HG02973 (cell line): Measurements from ENCODE around the gene CAMSAP3.
"Not testable (repeated sequence)": the region's sequence is repeated elsewhere in the genome, so short reads cannot be mapped to it uniquely, and the experiment has no call there.

Experiments used
- ATAC-seq: cut with Tn5 transposase; IDR thresholded peaks from one replicate; pipeline ENCODE4 v1.9.1; 2021; ENCODE audit warnings: moderate library complexity; ENCODE audit not compliant: unreplicated experiment

CAMSAP3 gene

GRCh38 chr19:7570761-7571160, 24.9 kb upstream of the CAMSAP3 start:
- ATAC-seq = no peak

- no peak for ATAC-seq
These were observed 20.1 kb upstream of the CAMSAP3 start for GRCh38 chr19:7575434-7576040.

DNA sequence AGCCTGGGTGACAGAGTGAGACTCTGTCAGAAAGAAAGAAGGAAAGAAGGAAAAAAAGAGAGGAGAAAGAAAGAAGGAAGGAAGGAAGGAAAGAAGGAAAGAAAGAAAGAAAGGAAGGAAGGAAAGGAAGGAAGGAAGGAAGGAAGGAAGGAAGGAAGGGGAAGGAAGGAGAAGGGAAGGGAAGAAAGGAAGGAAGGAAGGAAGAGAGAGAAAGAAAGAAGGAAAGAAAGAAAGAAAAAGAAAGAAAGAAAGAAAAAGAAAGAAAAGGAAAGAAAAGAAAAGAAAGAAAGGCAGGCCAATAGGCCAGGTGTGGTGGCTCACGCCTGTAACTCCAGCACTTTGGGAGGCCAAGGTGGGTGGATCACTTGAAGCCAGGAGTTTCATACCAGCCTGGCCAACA, 18.2 kb upstream of the CAMSAP3 start:
- ATAC-seq = not testable (repeated sequence)

DNA sequence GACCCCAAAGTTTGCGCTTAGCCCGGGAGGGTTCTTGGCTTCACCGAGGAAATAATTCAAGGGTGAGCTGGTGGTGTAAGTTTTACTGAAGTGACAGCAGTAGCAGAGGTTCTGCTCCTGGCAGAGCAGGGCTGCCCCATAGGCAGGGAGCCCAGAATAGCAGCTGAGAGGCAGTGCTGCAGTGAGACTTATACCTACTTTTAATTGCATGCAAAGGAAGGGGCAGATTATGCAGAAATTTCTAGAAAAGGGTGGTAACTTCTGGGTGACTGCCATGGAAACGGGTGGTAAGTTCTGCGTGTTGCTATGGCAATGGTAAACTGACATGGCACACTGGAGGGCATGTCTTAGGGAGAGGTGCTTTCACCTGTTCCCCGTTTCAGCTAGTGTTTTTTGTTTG, 17.5 kb upstream of the CAMSAP3 start:
- ATAC-seq = no peak

DNA sequence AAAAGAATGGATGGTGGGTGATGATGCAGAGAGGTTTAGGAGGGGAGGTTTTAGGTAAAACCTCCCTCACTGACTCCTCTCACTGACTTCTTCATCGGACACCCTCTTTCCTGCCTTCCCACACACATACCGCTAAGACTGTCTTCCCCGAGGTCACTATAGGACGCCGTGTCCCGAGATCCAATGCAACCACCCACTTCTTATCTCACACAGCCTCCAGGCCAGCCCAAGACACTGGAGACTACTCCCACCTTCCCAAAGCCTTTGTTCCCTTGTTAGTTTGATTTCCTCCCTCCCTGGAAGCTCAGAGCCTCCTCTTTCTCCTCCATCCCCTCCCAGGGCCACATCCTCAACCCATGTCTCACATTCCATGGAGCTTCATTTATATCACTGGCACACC, 16.5 kb upstream of the CAMSAP3 start:
- no peak for ATAC-seq

- ATAC-seq = no peak
These were observed 13.2 kb upstream of the CAMSAP3 start for GRCh38 chr19:7582446-7582845.

DNA sequence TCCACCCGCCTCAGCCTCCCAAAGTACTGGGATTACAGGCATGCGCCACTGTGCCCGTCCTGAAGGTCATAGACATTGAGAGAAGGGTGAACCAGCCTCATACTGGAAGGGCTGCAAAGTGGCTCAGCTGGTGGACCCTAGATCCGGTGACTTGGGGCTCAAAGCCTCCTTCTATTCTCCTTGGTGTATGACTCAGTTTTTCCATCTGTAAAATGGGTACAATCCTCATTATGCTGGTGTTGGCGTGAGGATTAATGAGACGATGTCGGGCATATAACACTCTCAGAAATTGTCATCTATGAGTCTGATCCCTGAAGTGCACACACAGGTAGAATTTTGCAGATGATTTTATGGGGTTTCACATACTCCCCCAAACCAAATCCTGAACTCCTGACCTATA, 5.8 kb upstream of the CAMSAP3 start:
- no peak for ATAC-seq

DNA sequence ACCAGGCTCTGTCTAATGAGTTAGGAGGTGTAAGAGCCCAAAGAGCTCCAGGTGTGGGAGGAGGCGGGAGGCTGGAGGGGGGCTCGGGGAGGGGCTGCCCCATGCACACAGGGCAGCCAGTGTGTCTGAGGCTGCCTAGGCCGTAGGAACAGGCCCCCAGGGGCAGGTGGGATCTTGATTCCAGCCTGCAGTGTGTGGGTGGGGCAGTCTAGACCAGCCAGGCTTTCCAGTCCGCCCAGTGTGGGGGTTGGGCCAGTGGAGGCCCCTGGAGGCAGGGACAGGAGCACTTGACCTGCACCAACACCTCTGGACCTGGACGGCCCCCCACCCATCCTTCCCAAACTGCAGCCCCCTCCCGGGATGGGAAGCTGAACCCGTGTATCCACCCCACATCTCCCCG, 5.4 kb upstream of the CAMSAP3 start:
- ATAC-seq = no peak

DNA sequence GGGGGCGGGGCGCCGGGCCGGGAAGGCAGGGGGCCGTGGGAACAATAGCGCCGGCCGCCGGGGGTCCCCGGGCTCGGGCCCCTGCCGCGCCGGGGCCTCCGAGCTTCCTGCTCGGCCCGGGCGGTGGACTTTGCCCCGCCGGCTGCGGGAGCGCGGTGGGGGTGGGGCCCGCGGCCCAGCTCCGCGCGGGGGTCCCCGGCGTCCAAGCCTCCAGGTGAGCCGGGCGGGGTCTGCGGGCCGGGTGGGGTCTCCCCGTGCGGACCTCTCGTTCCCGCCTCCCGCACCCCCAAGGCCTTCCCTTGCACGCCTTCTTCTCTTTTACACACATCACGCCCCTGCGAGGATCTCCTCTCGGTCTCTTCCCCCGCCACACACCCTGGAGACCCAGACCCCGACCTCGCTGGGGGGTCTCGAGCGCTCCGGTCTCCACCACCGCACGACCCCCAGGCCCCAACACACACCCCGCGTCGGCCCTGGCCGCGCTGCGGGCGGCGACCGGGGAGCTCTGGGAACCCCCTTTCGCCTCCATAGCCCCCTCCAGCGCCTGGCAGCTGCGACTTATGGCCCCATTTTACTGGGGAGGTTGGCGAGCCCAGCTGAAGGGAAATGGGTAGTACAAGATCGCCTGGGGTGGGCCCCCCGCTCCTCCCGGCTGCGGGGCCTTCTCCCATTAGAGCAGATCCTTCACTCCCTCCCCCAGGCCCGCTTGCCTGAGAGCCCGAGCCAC, 711 bp downstream of the CAMSAP3 start:
- ATAC-seq = no peak

DNA sequence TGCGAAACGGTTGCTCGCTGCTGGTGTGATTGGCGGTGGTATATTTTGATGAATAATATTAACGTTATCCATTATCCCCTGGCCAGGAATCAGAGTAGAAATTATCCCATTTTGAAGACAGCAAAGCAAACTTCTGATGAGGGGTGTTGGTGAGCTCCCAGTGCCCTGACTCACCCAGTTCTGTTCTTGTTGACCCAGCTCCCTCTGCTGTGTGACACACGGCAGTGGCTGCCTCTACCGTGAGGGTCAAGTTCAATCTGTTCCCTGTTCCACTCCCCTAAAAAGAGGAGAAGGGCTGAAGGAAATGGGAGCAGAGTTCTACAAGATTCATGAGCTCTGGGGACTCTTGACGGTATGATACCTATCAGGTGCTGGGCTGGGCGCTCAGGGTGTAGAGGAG, 2.0 kb downstream of the CAMSAP3 start:
- ATAC-seq = no peak

DNA sequence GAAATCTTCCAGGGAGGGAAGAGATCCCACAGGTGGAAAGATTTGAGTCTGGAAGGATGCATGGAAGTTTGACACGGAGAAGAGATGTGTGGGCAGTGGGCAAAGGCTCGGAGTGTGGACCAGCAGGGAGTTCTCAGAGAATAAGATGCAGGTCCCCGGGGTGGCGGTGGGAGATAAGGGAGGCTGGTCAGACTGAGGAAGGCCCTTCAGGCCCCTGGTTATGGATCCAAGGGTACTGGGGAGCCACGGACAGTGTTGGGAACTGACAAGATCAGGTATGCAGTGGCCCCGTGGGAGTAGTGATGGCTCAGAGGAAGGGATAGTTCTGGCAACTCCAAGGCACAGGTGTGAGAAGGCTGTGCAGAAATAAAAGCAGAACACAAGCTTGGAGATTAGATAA, 2.5 kb downstream of the CAMSAP3 start:
- no peak for ATAC-seq

- ATAC-seq = no peak
These were observed 5.1 kb downstream of the CAMSAP3 start for GRCh38 chr19:7600721-7601120.

DNA sequence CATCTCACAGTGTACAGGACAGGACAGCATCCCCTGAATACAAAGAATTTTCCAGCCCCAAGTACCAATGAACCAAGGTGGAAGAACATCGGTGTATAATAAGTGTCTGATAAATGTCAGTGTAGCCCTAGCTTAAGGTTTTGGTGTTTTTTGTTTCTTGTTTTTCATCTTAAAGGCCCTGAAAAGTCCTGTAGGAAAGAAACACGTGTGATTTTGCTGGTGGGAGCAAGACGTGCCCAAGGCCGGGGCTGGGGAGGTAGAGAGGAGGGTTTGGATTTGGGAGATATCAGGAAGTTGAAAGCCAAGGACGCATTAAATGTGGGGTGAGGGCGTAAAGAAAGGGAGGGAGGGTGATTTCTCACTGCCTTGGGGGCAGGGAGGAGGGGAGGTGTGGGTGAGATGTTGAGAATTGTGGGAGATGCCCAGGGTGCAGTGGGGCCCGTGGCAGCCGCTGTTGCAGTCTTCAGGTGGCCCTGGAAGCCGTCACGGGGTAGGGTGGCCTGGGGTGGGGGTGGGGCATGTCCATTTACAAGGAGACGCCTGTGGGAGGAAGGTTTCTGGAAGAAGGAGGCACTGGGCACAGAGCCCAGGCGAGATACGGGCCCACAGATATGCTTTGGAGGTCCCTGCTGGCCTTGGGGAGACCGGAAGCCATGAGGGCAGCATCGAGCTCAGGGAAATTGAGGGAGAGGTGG, 6.7 kb downstream of the CAMSAP3 start:
- ATAC-seq = no peak

GRCh38 chr19:7602935-7603497, 7.4 kb downstream of the CAMSAP3 start:
- no peak for ATAC-seq

- no peak for ATAC-seq
These were observed 8.3 kb downstream of the CAMSAP3 start for GRCh38 chr19:7603919-7604318.

DNA sequence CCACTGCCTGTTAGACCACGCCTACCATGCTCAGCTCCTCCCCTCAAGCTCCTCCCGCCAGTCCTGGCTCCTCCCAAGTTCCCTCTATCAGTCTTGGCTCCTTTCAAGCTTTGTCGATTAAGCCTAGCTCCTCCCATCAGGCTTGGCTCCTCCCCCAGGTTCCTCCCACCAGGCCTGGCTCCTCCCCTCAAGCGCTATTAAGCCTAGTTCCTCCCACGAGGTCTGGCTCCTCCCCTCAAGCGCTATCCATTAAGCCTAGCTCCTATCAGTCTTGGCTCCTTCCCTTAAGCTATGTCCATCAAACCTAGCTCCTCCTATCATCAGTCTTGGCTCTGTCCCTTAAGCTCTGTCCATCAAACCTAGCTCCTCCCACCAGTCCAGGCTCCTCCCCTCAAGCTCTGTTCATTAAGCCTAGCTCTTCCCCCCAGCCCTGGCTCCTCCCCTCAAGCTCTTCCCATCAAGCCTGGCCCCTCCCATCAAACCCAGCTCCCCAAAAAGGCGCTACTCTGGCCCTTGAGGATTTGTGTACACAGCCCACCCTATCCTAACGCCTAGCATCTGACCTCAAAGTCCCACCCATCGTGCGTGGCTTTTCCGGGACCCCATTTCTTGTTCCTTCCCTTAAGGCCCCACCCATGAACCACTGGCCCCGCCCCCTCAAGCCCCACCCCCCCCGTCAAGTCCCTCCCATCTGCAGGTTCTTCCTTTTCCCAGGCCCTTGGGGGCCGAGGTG, 10.0 kb downstream of the CAMSAP3 start:
- no peak for ATAC-seq

DNA sequence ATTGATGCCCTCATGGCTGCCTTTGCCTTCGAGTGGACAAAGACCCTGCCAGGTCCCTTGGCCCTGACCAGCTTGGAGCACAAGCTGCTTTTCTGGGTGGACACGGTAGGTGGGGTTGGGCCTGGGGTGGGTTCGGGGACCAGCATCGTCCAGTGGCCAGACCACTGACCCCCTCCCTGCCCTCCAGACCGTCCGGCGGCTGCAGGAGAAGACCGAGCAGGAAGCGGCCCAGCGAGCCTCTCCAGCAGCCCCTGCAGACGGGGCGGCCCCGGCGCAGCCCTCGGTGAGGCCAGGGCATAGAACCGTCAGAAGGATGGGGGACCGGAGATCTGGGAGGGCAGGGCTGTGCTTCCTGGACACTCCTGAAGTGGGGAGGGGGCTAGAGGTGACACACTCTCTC, 10.6 kb downstream of the CAMSAP3 start:
- no peak for ATAC-seq

DNA sequence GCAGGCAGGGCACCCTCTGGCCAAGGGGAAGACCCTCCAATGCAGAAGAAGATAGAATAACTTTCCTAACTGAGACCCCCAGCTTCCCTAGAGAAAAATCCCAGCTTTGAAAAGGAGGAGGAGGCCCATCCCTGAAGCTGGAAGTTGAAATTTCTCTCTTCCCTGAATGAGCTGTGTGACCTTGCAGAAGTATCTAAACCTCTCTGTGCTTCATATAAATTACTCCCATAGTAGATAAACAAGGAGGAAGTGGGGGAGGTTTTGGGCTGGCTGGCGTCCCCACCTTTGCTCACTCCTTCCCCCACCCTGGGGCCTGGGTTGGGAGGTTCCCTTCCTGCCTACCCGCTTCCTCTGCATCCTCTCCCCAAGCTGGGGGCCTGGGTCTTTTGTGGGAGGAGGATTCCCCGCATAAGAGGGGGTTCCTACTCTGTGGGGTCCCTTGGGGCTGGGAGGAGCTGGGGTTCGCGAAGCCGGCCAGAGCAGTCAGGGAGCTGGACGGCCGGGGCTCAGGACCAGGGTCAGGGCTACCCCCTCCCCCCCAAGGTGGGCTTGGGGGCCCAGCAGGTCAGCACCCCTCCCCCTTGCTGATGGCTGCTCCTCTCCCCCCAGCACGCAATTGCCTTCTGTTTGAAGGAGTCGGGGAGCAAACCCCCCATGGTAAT, 11.7 kb downstream of the CAMSAP3 start:
- ATAC-seq = no peak

- ATAC-seq = no peak
These were observed 12.4 kb downstream of the CAMSAP3 start for GRCh38 chr19:7607874-7608560.
